Measurements from ENCODE around the gene HOXD4. TPM values are rescaled to one million over a fixed set of nuclear protein-coding genes. Genes with fewer than 3 reads are reported as not detected.
A peak's percentile ranks its signal among the peaks of the same experiment; 100 is the strongest.

Gene HOXD4
- total RNA-seq, 1 experiment from 2014 or later = not detected

- no peak for TF ChIP-seq ZNF416 (CRISPR knock-in tag; IDR thresholded peaks at IDR 0.05)
- TF ChIP-seq ZNF425 (CRISPR knock-in tag; conservative IDR thresholded peaks at IDR 0.05) = no peak
Observed at GRCh38 chr2:176138526-176138922, 12.8 kb upstream of the HOXD4 start (continued).

- H3K4me1 Mint-ChIP-seq = peaks cover 15% of the 10 kb centered on the region
- ChIA-PET CTCF (interaction anchor here (1.7 to 3.4 kb wide), 9 partner anchors 8 to 515 kb away, joined by 3 to 73 read pairs (median 24); no protein-coding TSS in a partner anchor), POLR2A (no interaction called here)
- H3K27me3 Mint-ChIP-seq (ENCODE audit: low read depth) = peaks cover 98% of the 10 kb centered on the region
- H3K36me3 Mint-ChIP-seq = no peaks in the 10 kb centered on the region
- no peak for DNase-seq (ENCODE audit: low spot score)
- no peaks in the 10 kb centered on the region for H3K9me3 Mint-ChIP-seq
- TF ChIP-seq AR (CRISPR knock-in tag; IDR thresholded peaks at IDR 0.05) (no peak), IRF1 (CRISPR knock-in tag; IDR thresholded peaks at IDR 0.05) (no peak), ATF3 (CRISPR knock-in tag; conservative IDR thresholded peaks at IDR 0.05) (no peak), ZNF416 (CRISPR knock-in tag; IDR thresholded peaks at IDR 0.05) (no peak), ATF1 (CRISPR knock-in tag; IDR thresholded peaks at IDR 0.05) (no peak), NFE2L1 (CRISPR knock-in tag; IDR thresholded peaks at IDR 0.05) (no peak), ATF2 (CRISPR knock-in tag; IDR thresholded peaks at IDR 0.05; ENCODE audit: borderline replicate concordance, low read depth) (no peak), ZMAT4 (CRISPR knock-in tag; IDR thresholded peaks at IDR 0.05) (no peak), TCF7 (CRISPR knock-in tag; IDR thresholded peaks at IDR 0.05; ENCODE audit: low read depth) (no peak), ZNF219 (CRISPR knock-in tag; IDR thresholded peaks at IDR 0.05; ENCODE audit: borderline replicate concordance) (no peak)
- no peak for ATAC-seq
- no peak overlapping the region for H3K27ac Mint-ChIP-seq
- H3K4me3 Mint-ChIP-seq = no peak overlapping the region
Observed at GRCh38 chr2:176138923-176139660, 12.3 kb upstream of the HOXD4 start.

- Mint-ChIP-seq H3K27ac (no peak overlapping the region), H3K4me1 (peaks cover 14% of the 10 kb centered on the region), H3K27me3 (ENCODE audit: low read depth) (peaks cover 98% of the 10 kb centered on the region), H3K36me3 (no peaks in the 10 kb centered on the region), H3K9me3 (no peaks in the 10 kb centered on the region), H3K4me3 (peak overlapping the region; percentile 44)
- ATAC-seq (no peak), DNase-seq (ENCODE audit: low spot score) (no peak)
- POLR2A ChIA-PET = no interaction called here
- CTCF ChIA-PET = interaction anchor here (0.6 to 3.4 kb wide), 34 partner anchors 8 to 1009 kb away, joined by 3 to 73 read pairs (median 6); partner anchors contain the start of gene HOXD1
- no peak for TF ChIP-seq CREM (CRISPR knock-in tag; IDR thresholded peaks at IDR 0.05)
- TF ChIP-seq NR2C2 (CRISPR knock-in tag; IDR thresholded peaks at IDR 0.05) = no peak
- no peak for TF ChIP-seq CREB1 (CRISPR knock-in tag; IDR thresholded peaks at IDR 0.05)
- no peak for TF ChIP-seq ZNF281 (CRISPR knock-in tag; IDR thresholded peaks at IDR 0.05)
- TF ChIP-seq ZNF396 (CRISPR knock-in tag; IDR thresholded peaks at IDR 0.05; ENCODE audit: borderline replicate concordance) = no peak
- TF ChIP-seq OVOL2 (CRISPR knock-in tag; IDR thresholded peaks at IDR 0.05; ENCODE audit: borderline replicate concordance) = no peak
- TF ChIP-seq TCF7 (CRISPR knock-in tag; IDR thresholded peaks at IDR 0.05; ENCODE audit: low read depth) = no peak
- no peak for TF ChIP-seq ZSCAN18 (CRISPR knock-in tag; IDR thresholded peaks at IDR 0.05)
Observed at GRCh38 chr2:176139661-176140512, 11.5 kb upstream of the HOXD4 start.
